ENCODE measurements around the gene WWOX. TPM values are rescaled to one million over a fixed set of nuclear protein-coding genes. Genes with fewer than 3 reads are reported as not detected.
A peak's percentile ranks its signal among the peaks of the same experiment; 100 is the strongest.

WWOX gene
- total RNA-seq, 5 donors from 2014 or later (not counting 1 experiment from before 2014, with no cell fraction given): 21.2 to 26.0 (median 22.6) TPM

DNA sequence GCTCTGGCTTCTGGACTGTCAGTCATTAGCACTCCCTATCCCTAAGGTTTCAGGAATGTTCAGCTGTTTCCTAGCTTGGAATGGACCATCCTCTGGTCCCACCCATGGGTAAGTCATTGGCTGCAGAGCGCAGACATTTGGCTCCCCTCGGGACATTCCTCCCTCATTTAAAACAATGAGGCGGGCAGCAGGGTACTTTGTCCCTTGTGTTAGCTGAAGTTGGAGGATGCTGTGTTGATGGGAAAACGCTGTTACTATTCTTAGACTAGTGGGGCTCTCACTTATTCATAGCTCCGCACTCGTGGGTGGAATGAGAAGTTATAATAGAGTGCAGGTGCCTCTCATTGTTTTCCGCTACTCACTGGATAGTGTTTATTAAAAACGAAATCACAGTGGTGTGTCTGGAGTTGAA lies 673.8 kb downstream of the WWOX start:
- ChIA-PET CTCF (interaction anchor here (1.1 kb wide), 2 partner anchors 13 to 274 kb away, joined by 3 to 5 read pairs; no protein-coding TSS in a partner anchor), POLR2A (interaction anchor here in 1 of 2 donors (0.6 kb wide), 1 partner anchor 1735 kb away, joined by 3 read pairs; no protein-coding TSS in a partner anchor)
- H3K27me3 ChIP-seq (replicated peaks in 1 of 2; ENCODE audit: control insufficient read depth in 2 of 2, extremely low read depth in 1 of 2, insufficient read depth in 2 of 2, low read length in 1 of 2): peaks cover 0 to 7% of the 10 kb centered on the region in 2 experiments
- no peak overlapping the region for H3K4me3 ChIP-seq (ENCODE audit: control insufficient read depth in 1 of 2, extremely low read depth in 1 of 2, low read length in 1 of 2)
- peaks cover 4% of the 10 kb centered on the region for H3K36me3 Mint-ChIP-seq
- ATAC-seq (replicated peaks in 1 of 4): no peak
- no peak for DNase-seq
- H3K4me1 ChIP-seq (ENCODE audit: control insufficient read depth in 1 of 2, extremely low read depth in 1 of 2, insufficient read depth in 2 of 2, low read length in 2 of 2): peaks cover 0 to 29% of the 10 kb centered on the region in 2 experiments
- peaks cover 0 to 2% of the 10 kb centered on the region in 2 donors for H3K27me3 Mint-ChIP-seq
- H3K4me3 Mint-ChIP-seq: no peak overlapping the region
- no peak overlapping the region for H3K27ac ChIP-seq (ENCODE audit: low read length)
- no peaks in the 10 kb centered on the region for H3K9me3 ChIP-seq
- H3K4me1 Mint-ChIP-seq: peaks cover 12 to 23% (median 15%) of the 10 kb centered on the region in 3 donors
- H3K27ac Mint-ChIP-seq: no peak overlapping the region
- H3K9me3 Mint-ChIP-seq: no peaks in the 10 kb centered on the region
- WGBS (ENCODE audit: insufficient coverage): 52% methylated on average over 4 of the region's 8 CpGs
- H3K36me3 ChIP-seq (ENCODE audit: control insufficient read depth in 2 of 2, extremely low read depth in 1 of 2, insufficient read depth in 1 of 2, low read length in 1 of 2): no peaks in the 10 kb centered on the region

DNA sequence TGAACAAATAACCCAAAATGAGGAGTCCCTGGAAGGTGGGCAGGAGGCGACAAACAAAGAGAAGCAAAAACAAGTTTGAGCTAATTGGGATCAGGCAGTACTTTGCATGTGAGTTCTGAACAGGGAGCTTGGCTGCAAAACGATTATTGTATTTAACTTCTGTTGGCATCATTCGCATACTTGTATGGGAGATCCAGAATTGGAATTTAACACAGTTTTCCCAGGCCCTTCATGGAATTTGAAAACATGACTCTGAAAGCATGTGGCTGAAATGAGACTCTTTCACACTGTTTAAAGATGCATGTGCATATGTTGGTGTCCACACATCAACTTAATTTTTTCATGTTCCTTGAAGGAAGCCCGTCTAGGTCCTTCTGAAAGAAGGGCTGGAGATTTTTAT lies 674.3 kb downstream of the WWOX start:
- 86% methylated on average over 3 of the region's 4 CpGs for WGBS (ENCODE audit: insufficient coverage)
- H3K4me3 Mint-ChIP-seq: no peak overlapping the region
- peaks cover 4% of the 10 kb centered on the region for H3K36me3 Mint-ChIP-seq
- DNase-seq (no peak), ATAC-seq (replicated peaks in 1 of 4) (no peak)
- peaks cover 0 to 26% of the 10 kb centered on the region in 2 experiments for H3K4me1 ChIP-seq (ENCODE audit: control insufficient read depth in 1 of 2, extremely low read depth in 1 of 2, insufficient read depth in 2 of 2, low read length in 2 of 2)
- POLR2A ChIA-PET: no interaction called here
- H3K9me3 ChIP-seq: no peaks in the 10 kb centered on the region
- H3K36me3 ChIP-seq (ENCODE audit: control insufficient read depth in 2 of 2, extremely low read depth in 1 of 2, insufficient read depth in 1 of 2, low read length in 1 of 2): no peaks in the 10 kb centered on the region
- H3K27me3 Mint-ChIP-seq: peaks cover 0 to 2% of the 10 kb centered on the region in 2 donors
- CTCF ChIA-PET: interaction anchor here in 1 of 2 donors (1.1 kb wide), 1 partner anchor 13 kb away, joined by 5 read pairs; no protein-coding TSS in a partner anchor
- H3K27ac Mint-ChIP-seq: no peak overlapping the region
- peaks cover 0 to 7% of the 10 kb centered on the region in 2 experiments for H3K27me3 ChIP-seq (replicated peaks in 1 of 2; ENCODE audit: control insufficient read depth in 2 of 2, extremely low read depth in 1 of 2, insufficient read depth in 2 of 2, low read length in 1 of 2)
- no peaks in the 10 kb centered on the region for H3K9me3 Mint-ChIP-seq
- H3K4me3 ChIP-seq (ENCODE audit: control insufficient read depth in 1 of 2, extremely low read depth in 1 of 2, low read length in 1 of 2): no peak overlapping the region
- peaks cover 10 to 25% (median 13%) of the 10 kb centered on the region in 3 donors for H3K4me1 Mint-ChIP-seq
- no peak overlapping the region for H3K27ac ChIP-seq (ENCODE audit: low read length)

DNA sequence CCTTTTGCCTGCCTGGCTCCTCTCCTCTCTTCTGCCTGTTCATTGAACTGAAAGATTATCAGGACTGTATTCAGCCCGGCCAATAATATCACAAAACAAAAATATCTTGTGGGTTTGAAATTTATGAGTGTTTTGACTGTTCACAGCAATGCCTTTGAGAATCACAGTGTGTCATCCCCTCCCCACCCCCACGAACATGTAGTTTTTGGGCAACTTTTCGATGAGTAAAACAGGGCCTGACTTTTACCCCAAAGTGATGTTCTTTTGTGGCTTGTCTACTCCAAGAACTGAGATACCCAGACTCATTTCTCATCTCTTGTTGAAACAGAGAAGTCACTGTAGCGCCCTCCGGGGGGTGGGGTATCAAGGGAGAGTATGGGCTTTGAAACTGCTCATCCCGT lies 675.7 kb downstream of the WWOX start:
- Histone ChIP-seq H3K4me3 (ENCODE audit: control insufficient read depth in 1 of 2, extremely low read depth in 1 of 2, low read length in 1 of 2) (no peak overlapping the region), H3K36me3 (ENCODE audit: control insufficient read depth in 2 of 2, extremely low read depth in 1 of 2, insufficient read depth in 1 of 2, low read length in 1 of 2) (no peaks in the 10 kb centered on the region), H3K9me3 (no peaks in the 10 kb centered on the region), H3K27me3 (replicated peaks in 1 of 2; ENCODE audit: control insufficient read depth in 2 of 2, extremely low read depth in 1 of 2, insufficient read depth in 2 of 2, low read length in 1 of 2) (peaks cover 0 to 7% of the 10 kb centered on the region in 2 experiments), H3K4me1 (ENCODE audit: control insufficient read depth in 1 of 2, extremely low read depth in 1 of 2, insufficient read depth in 2 of 2, low read length in 2 of 2) (peaks cover 0 to 13% of the 10 kb centered on the region in 2 experiments), H3K27ac (ENCODE audit: low read length) (no peak overlapping the region)
- Mint-ChIP-seq H3K27ac (no peak overlapping the region), H3K9me3 (no peaks in the 10 kb centered on the region), H3K27me3 (peaks cover 0 to 2% of the 10 kb centered on the region in 2 donors), H3K4me3 (no peak overlapping the region), H3K36me3 (peaks cover 4% of the 10 kb centered on the region), H3K4me1 (peaks cover 5 to 19% (median 7%) of the 10 kb centered on the region in 3 donors)
- DNase-seq (no peak), ATAC-seq (replicated peaks in 1 of 4) (no peak)
- ChIA-PET CTCF (no interaction called here), POLR2A (no interaction called here)
- no CpG with 5 or more reads among the region's 6 CpGs for WGBS (ENCODE audit: insufficient coverage)

DNA sequence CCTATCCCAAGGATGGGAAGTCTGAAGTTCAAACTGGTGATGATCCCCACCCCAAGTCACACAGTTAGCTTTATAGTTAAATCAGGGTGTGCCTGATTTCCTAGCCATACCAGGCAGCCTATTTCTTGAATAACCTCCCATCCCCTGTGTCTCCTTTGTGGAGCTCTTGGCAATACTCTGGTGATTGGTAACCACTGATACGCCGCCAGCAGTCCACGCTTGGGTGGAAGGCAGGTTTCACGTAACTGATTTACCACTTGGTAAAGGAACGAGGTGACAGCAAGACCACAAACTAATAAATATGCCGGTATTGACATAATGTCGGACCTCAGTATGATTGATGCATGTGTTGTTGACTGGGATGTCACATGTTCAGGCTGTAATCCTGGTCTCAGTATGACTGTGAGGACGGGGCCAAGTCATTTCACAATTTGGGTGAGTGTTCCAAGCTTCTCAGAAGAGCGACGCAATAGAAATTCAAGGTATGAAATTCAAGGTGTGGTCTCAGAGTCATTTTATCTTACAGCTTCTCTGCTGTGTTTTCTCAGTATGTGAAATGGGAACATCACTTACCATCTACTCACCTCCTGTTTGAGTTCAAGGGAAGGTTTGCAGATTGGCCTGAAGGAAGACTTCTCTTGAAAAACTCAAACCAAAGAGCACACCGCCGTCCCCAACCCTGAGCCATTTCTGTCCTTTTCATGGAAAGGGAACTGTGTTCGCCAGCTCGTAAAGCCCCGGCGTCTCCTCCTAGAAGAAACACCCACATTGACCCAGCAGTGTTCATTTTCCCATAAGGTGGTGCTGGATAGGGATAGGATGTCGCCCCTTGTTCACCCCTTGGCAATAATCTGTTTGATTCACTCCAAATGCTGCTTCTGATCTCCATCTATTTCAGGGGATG lies 678.9 kb downstream of the WWOX start:
- H3K36me3 ChIP-seq (ENCODE audit: control insufficient read depth in 2 of 2, extremely low read depth in 1 of 2, insufficient read depth in 1 of 2, low read length in 1 of 2): no peaks in the 10 kb centered on the region
- no peaks in the 10 kb centered on the region for H3K9me3 Mint-ChIP-seq
- ATAC-seq (replicated peaks in 1 of 4) (peak in 2 of 4 experiments; percentile 12 to 27), DNase-seq (no peak)
- peaks cover 11% of the 10 kb centered on the region for H3K36me3 Mint-ChIP-seq
- no peak overlapping the region for H3K4me3 Mint-ChIP-seq
- H3K4me3 ChIP-seq (ENCODE audit: control insufficient read depth in 1 of 2, extremely low read depth in 1 of 2, low read length in 1 of 2): no peak overlapping the region
- no peaks in the 10 kb centered on the region for H3K9me3 ChIP-seq
- H3K27me3 Mint-ChIP-seq: no peaks in the 10 kb centered on the region
- peaks cover 0 to 12% (median 0%) of the 10 kb centered on the region in 3 donors for H3K4me1 Mint-ChIP-seq
- ChIA-PET CTCF (interaction anchor here (0.5 to 0.9 kb wide), 6 partner anchors 9 to 1813 kb away, joined by 3 to 8 read pairs (median 4); no protein-coding TSS in a partner anchor), POLR2A (no interaction called here)
- peak overlapping the region; percentile 40 to 53 for H3K27ac Mint-ChIP-seq
- peaks cover 0 to 5% of the 10 kb centered on the region in 2 experiments for H3K4me1 ChIP-seq (ENCODE audit: control insufficient read depth in 1 of 2, extremely low read depth in 1 of 2, insufficient read depth in 2 of 2, low read length in 2 of 2)
- H3K27me3 ChIP-seq (replicated peaks in 1 of 2; ENCODE audit: control insufficient read depth in 2 of 2, extremely low read depth in 1 of 2, insufficient read depth in 2 of 2, low read length in 1 of 2): peaks cover 0 to 7% of the 10 kb centered on the region in 2 experiments
- WGBS (ENCODE audit: insufficient coverage): 32% methylated on average over 6 of the region's 17 CpGs
- H3K27ac ChIP-seq (ENCODE audit: low read length): no peak overlapping the region

DNA sequence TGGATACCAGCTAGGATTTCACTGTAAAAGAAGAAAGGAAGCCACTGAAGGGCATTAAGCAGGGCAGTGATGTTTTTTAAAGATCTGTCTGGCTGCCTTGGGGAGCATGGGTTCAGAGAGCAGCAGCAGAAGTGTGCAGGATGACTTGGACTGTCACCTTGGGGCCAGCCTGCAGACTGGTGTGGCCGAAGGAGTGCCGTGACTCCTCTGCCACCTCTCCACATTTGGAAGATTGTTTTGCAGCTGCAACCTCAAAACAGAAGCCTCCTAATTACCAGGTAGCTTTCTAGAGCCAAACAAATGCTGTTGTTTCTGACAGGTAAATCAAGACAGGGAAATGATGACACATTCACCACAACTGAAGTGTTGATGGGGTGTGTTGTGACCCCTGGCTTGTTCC lies 681.4 kb downstream of the WWOX start:
- no peaks in the 10 kb centered on the region for H3K27me3 ChIP-seq (replicated peaks in 1 of 2; ENCODE audit: control insufficient read depth in 2 of 2, extremely low read depth in 1 of 2, insufficient read depth in 2 of 2, low read length in 1 of 2)
- 73% methylated on average over 2 of the region's 2 CpGs for WGBS (ENCODE audit: insufficient coverage)
- no peaks in the 10 kb centered on the region for H3K36me3 ChIP-seq (ENCODE audit: control insufficient read depth in 2 of 2, extremely low read depth in 1 of 2, insufficient read depth in 1 of 2, low read length in 1 of 2)
- Mint-ChIP-seq H3K4me1 (peaks cover 0 to 8% (median 0%) of the 10 kb centered on the region in 3 donors), H3K4me3 (no peak overlapping the region), H3K27me3 (no peaks in the 10 kb centered on the region), H3K36me3 (peaks cover 11% of the 10 kb centered on the region), H3K9me3 (no peaks in the 10 kb centered on the region), H3K27ac (no peak overlapping the region)
- H3K9me3 ChIP-seq: no peaks in the 10 kb centered on the region
- ATAC-seq (replicated peaks in 1 of 4): no peak
- H3K27ac ChIP-seq (ENCODE audit: low read length): no peak overlapping the region
- ChIA-PET CTCF (interaction anchor here in 1 of 2 donors (1.5 kb wide), 1 partner anchor 9 kb away, joined by 4 read pairs; no protein-coding TSS in a partner anchor), POLR2A (no interaction called here)
- H3K4me1 ChIP-seq (ENCODE audit: control insufficient read depth in 1 of 2, extremely low read depth in 1 of 2, insufficient read depth in 2 of 2, low read length in 2 of 2): peaks cover 0 to 5% of the 10 kb centered on the region in 2 experiments
- no peak overlapping the region for H3K4me3 ChIP-seq (ENCODE audit: control insufficient read depth in 1 of 2, extremely low read depth in 1 of 2, low read length in 1 of 2)
- no peak for DNase-seq

DNA sequence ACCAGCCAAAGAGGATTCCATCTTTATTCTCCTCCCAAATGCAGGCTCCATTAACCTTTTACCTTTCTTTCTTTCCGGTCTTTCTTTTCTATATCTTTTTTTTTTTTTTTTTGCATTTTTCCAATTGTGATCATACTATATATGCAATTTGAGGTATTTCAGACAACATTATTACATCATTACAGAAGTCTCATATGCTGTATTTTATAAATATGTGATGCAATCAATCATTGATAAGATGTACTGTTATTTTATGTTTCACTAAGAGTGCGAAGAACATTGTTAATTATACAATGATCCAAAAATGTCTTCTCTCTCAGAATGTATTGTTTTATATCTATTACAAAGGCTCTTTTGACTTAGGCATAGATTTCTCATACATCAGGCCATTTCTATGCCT lies 683.1 kb downstream of the WWOX start:
- Histone ChIP-seq H3K4me3 (ENCODE audit: control insufficient read depth in 1 of 2, extremely low read depth in 1 of 2, low read length in 1 of 2) (no peak overlapping the region), H3K9me3 (no peaks in the 10 kb centered on the region), H3K27ac (ENCODE audit: low read length) (no peak overlapping the region), H3K4me1 (ENCODE audit: control insufficient read depth in 1 of 2, extremely low read depth in 1 of 2, insufficient read depth in 2 of 2, low read length in 2 of 2) (peaks cover 0 to 5% of the 10 kb centered on the region in 2 experiments), H3K36me3 (ENCODE audit: control insufficient read depth in 2 of 2, extremely low read depth in 1 of 2, insufficient read depth in 1 of 2, low read length in 1 of 2) (no peaks in the 10 kb centered on the region), H3K27me3 (replicated peaks in 1 of 2; ENCODE audit: control insufficient read depth in 2 of 2, extremely low read depth in 1 of 2, insufficient read depth in 2 of 2, low read length in 1 of 2) (no peaks in the 10 kb centered on the region)
- Mint-ChIP-seq H3K27ac (no peak overlapping the region), H3K9me3 (no peaks in the 10 kb centered on the region), H3K36me3 (peaks cover 7% of the 10 kb centered on the region), H3K27me3 (no peaks in the 10 kb centered on the region), H3K4me3 (no peak overlapping the region), H3K4me1 (peaks cover 0 to 8% (median 0%) of the 10 kb centered on the region in 3 donors)
- POLR2A ChIA-PET: no interaction called here
- no peak for ATAC-seq (replicated peaks in 1 of 4)
- CTCF ChIA-PET: no interaction called here
- no peak for DNase-seq
- WGBS (ENCODE audit: insufficient coverage): no CpG with 5 or more reads among the region's 2 CpGs
